Type B pancreatic cell (in vitro differentiated cells): ENCODE results near the gene OTOR. TPM values are rescaled to one million over a fixed set of nuclear protein-coding genes. Genes with fewer than 3 reads are reported as not detected.

Source experiments
- DNase-seq: peaks from one replicate; pipeline ENCODE4 v3.0.0; 2021; ENCODE audit warnings: mixed read lengths; ENCODE audit not compliant: unreplicated experiment; ENCODE audit errors: extremely low spot score
- H3K27ac Mint-ChIP-seq: 2 replicates; pipeline ENCODE4 v1.8.0; 2021; ENCODE audit warnings: mild to moderate bottlenecking, mixed read lengths
- H3K27me3 Mint-ChIP-seq: 2 replicates; pipeline ENCODE4 v1.8.0; 2021; ENCODE audit warnings: mixed read lengths
- H3K36me3 Mint-ChIP-seq: 2 replicates; pipeline ENCODE4 v1.8.0; 2021; ENCODE audit warnings: mixed read lengths
- H3K4me1 Mint-ChIP-seq: one replicate; pipeline ENCODE4 v1.8.0; 2021; ENCODE audit warnings: mixed read lengths; ENCODE audit not compliant: unreplicated experiment
- H3K4me3 Mint-ChIP-seq: 2 replicates; pipeline ENCODE4 v1.8.0; 2021; ENCODE audit warnings: mild to moderate bottlenecking, mixed read lengths
- H3K9me3 Mint-ChIP-seq: 2 replicates; pipeline ENCODE4 v1.8.0; 2021; ENCODE audit warnings: mixed read lengths
- total RNA-seq: library from RNA; stranded (reverse); gene quantifications from 2 replicates; pipeline ENCODE4 v1.2.1, GENCODE V29; 2021; ENCODE audit warnings: low replicate concordance
- TF ChIP-seq, protein P1 (sequence below): fragments of 200-600 bp; sonication (generic); conservative IDR thresholded peaks from 2 replicates; pipeline ENCODE4 v1.5.0; 2021; ENCODE audit warnings: antibody characterized with exemption, mild to moderate bottlenecking

The OTOR gene
- total RNA-seq, 1 donor from 2014 or later: not detected

DNA sequence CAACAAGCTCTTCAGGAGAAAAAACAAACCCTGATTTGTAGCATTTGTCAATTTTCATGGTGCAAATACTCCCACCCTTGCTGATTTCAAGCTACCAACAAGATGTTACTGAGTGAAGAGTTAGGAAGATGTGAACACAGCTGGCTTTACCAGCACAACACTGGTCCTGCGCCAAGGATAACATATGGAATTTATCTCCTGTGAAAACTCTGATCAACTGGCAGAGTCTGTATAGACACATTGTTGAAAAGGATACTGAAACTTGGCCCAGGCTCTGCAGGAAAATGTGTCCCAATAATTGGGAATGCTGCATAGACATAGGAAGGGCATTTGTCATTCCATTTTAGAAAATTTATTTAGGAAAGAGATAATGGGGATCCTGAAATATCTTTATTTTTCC lies 29.0 kb downstream of the OTOR start:
- Mint-ChIP-seq H3K27me3 (no peaks in the 10 kb centered on the region), H3K4me1 (no peaks in the 10 kb centered on the region), H3K4me3 (no peak overlapping the region), H3K27ac (no peak overlapping the region), H3K36me3 (no peaks in the 10 kb centered on the region), H3K9me3 (peaks cover 5% of the 10 kb centered on the region)
- TF ChIP-seq, protein P1, sequence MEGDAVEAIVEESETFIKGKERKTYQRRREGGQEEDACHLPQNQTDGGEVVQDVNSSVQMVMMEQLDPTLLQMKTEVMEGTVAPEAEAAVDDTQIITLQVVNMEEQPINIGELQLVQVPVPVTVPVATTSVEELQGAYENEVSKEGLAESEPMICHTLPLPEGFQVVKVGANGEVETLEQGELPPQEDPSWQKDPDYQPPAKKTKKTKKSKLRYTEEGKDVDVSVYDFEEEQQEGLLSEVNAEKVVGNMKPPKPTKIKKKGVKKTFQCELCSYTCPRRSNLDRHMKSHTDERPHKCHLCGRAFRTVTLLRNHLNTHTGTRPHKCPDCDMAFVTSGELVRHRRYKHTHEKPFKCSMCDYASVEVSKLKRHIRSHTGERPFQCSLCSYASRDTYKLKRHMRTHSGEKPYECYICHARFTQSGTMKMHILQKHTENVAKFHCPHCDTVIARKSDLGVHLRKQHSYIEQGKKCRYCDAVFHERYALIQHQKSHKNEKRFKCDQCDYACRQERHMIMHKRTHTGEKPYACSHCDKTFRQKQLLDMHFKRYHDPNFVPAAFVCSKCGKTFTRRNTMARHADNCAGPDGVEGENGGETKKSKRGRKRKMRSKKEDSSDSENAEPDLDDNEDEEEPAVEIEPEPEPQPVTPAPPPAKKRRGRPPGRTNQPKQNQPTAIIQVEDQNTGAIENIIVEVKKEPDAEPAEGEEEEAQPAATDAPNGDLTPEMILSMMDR: no peak
- no peak for DNase-seq

DNA sequence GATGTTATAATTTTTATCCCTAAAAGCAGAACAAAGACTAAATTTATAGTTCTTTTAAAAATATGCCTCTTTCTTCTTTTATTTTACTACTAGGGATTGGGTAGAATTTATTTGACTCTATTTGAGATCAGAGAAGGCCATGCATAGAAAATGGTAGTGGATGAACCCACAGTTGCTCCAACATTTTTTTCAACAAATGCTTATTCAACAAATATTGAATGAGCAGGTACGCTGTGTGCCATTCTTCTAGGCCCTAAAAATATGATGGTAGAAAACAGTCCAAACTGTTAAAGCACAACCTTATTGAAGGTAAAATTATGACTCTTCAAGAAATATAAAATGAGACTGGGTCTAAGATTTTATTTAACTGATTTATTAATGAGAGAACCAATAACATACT lies 30.0 kb downstream of the OTOR start:
- Mint-ChIP-seq H3K27me3 (no peaks in the 10 kb centered on the region), H3K36me3 (no peaks in the 10 kb centered on the region), H3K4me3 (no peak overlapping the region), H3K27ac (no peak overlapping the region), H3K9me3 (peaks cover 2% of the 10 kb centered on the region), H3K4me1 (no peaks in the 10 kb centered on the region)
- no peak for DNase-seq
- TF ChIP-seq, protein P1: no peak

DNA sequence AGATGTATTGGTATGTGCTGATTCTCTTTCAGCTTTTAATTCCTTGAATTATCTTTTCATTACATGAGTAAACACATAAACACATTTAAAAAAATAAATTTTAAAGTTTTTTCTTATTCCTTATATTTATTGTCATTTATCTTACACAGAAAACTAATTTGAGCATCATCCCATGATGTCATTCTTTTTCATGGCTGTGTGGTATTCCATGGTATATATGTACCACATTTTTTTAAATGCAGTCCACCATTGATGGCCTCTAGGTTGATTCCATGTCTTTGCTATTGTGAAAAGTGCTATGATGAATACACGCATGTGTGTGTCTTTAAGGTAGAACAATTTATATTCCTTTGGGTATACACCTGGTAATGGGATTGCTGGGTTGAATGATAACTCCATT lies 33.3 kb downstream of the OTOR start:
- peaks cover 3% of the 10 kb centered on the region for H3K27me3 Mint-ChIP-seq
- TF ChIP-seq, protein P1: no peak
- no peak overlapping the region for H3K4me3 Mint-ChIP-seq
- H3K36me3 Mint-ChIP-seq: no peaks in the 10 kb centered on the region
- H3K9me3 Mint-ChIP-seq: no peaks in the 10 kb centered on the region
- no peaks in the 10 kb centered on the region for H3K4me1 Mint-ChIP-seq
- no peak for DNase-seq
- no peak overlapping the region for H3K27ac Mint-ChIP-seq

DNA sequence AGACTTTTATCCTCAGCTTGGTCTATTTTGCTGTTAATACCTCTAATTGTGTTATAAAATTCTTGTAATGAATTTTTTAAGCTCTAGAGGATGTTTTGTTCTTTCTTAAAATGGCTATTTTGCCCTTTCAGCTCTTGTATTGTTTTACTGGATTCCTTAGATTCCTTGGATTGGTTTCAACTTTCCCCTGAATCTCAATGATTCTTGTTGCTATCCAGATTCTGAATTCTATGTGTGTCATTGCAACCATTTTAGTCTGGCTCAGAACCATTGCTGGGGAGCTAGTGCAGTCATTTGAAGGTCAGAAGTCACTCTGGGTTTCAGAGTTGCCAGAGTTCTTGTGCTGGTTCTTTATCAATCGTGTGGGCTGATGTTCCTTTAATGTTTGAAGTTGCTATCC lies 37.1 kb downstream of the OTOR start:
- H3K4me3 Mint-ChIP-seq: no peak overlapping the region
- no peak for DNase-seq
- peaks cover 15% of the 10 kb centered on the region for H3K27me3 Mint-ChIP-seq
- TF ChIP-seq, protein P1: no peak
- H3K36me3 Mint-ChIP-seq: no peaks in the 10 kb centered on the region
- H3K9me3 Mint-ChIP-seq: no peaks in the 10 kb centered on the region
- no peaks in the 10 kb centered on the region for H3K4me1 Mint-ChIP-seq
- no peak overlapping the region for H3K27ac Mint-ChIP-seq

Other genes with a start within 250 kb of the OTOR start
- gene KIF16B, start 174.9 kb upstream of the OTOR start, total RNA-seq: 10.3 and 10.4 TPM in 2 replicates
- 55.3 and 68.3 TPM in 2 replicates for gene SNRPB2, start 18.3 kb upstream of the OTOR start, total RNA-seq